IMR-90 (cell line): ENCODE measurements around the gene C2CD4C. TPM values are rescaled to one million over a fixed set of nuclear protein-coding genes. Genes with fewer than 3 reads are reported as not detected.

ENCODE experiments used
- ATAC-seq: fragments of 200-7000 bp; cut with Tn5 transposase; 2 replicates; pipeline ENCODE4 v1.9.1; 2020; ENCODE audit warnings: low read depth, mild to moderate bottlenecking, moderate library complexity
- BruUV-seq: library from RNA; stranded (reverse); fragments of 400-500 nt; replicated peaks from 2 replicates; lab custom pipeline; 2021; lab: Mats Ljungman, UMichigan
- CTCF ChIA-PET: fragments of 300-600 bp; formaldehyde crosslinking; extraction: SDS; loops from one replicate; lab custom pipeline; 2021; ENCODE audit warnings: antibody characterized with exemption; lab: Yijun Ruan, JAX
- POLR2A ChIA-PET: fragments of 300-600 bp; sonication (Branson Sonifier 250); formaldehyde crosslinking; loops from one replicate; lab custom pipeline; 2022; ENCODE audit warnings: antibody characterized with exemption; ENCODE audit not compliant: unreplicated experiment; lab: Charles Lee
- DNase-seq: peaks from one replicate; pipeline ENCODE4 v3.0.0; 2013
- H2AFZ ChIP-seq: replicated peaks from 2 replicates; pipeline ENCODE3; 2013; ENCODE audit warnings: low read length, mild to moderate bottlenecking; ENCODE audit not compliant: poor library complexity
- H2AK5ac ChIP-seq: 2 replicates; pipeline ENCODE4 v1.6.1; 2013; ENCODE audit warnings: low read depth, low read length, inconsistent platforms
- H2AK9ac ChIP-seq: replicated peaks from 2 replicates; pipeline ENCODE3; 2013; ENCODE audit warnings: mild to moderate bottlenecking, low read depth, low read length, moderate library complexity; ENCODE audit not compliant: poor library complexity
- H2BK120ac ChIP-seq: 2 replicates; pipeline ENCODE4 v1.6.1; 2013; ENCODE audit warnings: low read depth, low read length, inconsistent platforms
- H2BK15ac ChIP-seq: 3 replicates; pipeline ENCODE4 v1.6.1; 2013; ENCODE audit warnings: low read depth, low read length, inconsistent platforms
- H2BK20ac ChIP-seq: 2 replicates; pipeline ENCODE4 v1.6.1; 2013; ENCODE audit warnings: low read depth, mild to moderate bottlenecking, inconsistent platforms, low read length, moderate library complexity
- H2BK5ac ChIP-seq: 2 replicates; pipeline ENCODE4 v1.6.1; 2013; ENCODE audit warnings: mild to moderate bottlenecking, low read depth, low read length, inconsistent platforms; ENCODE audit not compliant: poor library complexity, severe bottlenecking
- H3K14ac ChIP-seq: replicated peaks from 2 replicates; pipeline ENCODE4 v1.6.1; 2013; ENCODE audit warnings: low read depth, low read length, inconsistent platforms
- H3K18ac ChIP-seq: 2 replicates; pipeline ENCODE4 v1.6.1; 2013; ENCODE audit warnings: low read depth, low read length, control low read depth
- H3K23ac ChIP-seq: 2 replicates; pipeline ENCODE4 v1.6.1; 2013; ENCODE audit warnings: low read depth, low read length, inconsistent platforms
- H3K27ac ChIP-seq: 2 replicates; pipeline ENCODE4 v1.5.1; 2013; ENCODE audit warnings: mild to moderate bottlenecking, control low read depth, low read length; ENCODE audit not compliant: insufficient read depth
- H3K27me3 ChIP-seq: 2 replicates; pipeline ENCODE4 v1.6.1; 2013; ENCODE audit warnings: low read length; ENCODE audit not compliant: control insufficient read depth, insufficient read depth
- H3K36me3 ChIP-seq: 2 replicates; pipeline ENCODE4 v1.6.1; 2013; ENCODE audit warnings: low read length, mixed read lengths; ENCODE audit not compliant: control insufficient read depth, insufficient read depth
- H3K4ac ChIP-seq: 2 replicates; pipeline ENCODE4 v1.6.1; 2013; ENCODE audit warnings: low read depth, low read length, inconsistent platforms
- H3K4me1 ChIP-seq: 2 replicates; pipeline ENCODE4 v1.6.1; 2013; ENCODE audit warnings: low read length, mixed read lengths; ENCODE audit not compliant: control insufficient read depth, insufficient read depth
- H3K4me2 ChIP-seq: 2 replicates; pipeline ENCODE4 v1.6.1; 2013; ENCODE audit warnings: low read depth, mild to moderate bottlenecking, control low read depth, low read length, moderate library complexity
- H3K4me3 ChIP-seq: 2 replicates; pipeline ENCODE4 v1.5.1; 2013; ENCODE audit warnings: low read depth, mild to moderate bottlenecking, control low read depth, low read length, moderate library complexity; ENCODE audit not compliant: insufficient read depth
- H3K56ac ChIP-seq: 2 replicates; pipeline ENCODE4 v1.6.1; 2013; ENCODE audit warnings: low read length, inconsistent platforms; ENCODE audit not compliant: insufficient read depth; ENCODE audit errors: extremely low read depth
- H3K79me1 ChIP-seq, 2 experiments: 2 replicates each; pipeline ENCODE4 v1.6.1; 2013; ENCODE audit warnings: low read length in 2 of 2, inconsistent platforms in 1 of 2, low read depth in 1 of 2
- H3K9ac ChIP-seq: 2 replicates; pipeline ENCODE4 v1.6.1; 2013; ENCODE audit warnings: low read depth, low read length, control low read depth
- H3K9me1 ChIP-seq: 2 replicates; pipeline ENCODE4 v1.6.1; 2013; ENCODE audit warnings: low read length, inconsistent platforms; ENCODE audit not compliant: insufficient read depth
- H3K9me3 ChIP-seq: 2 replicates; pipeline ENCODE4 v1.6.1; 2013; ENCODE audit warnings: low read length; ENCODE audit not compliant: control insufficient read depth, insufficient read depth
- H4K20me1 ChIP-seq: 2 replicates; pipeline ENCODE4 v1.6.1; 2013; ENCODE audit warnings: low read length, inconsistent platforms; ENCODE audit not compliant: insufficient read depth
- H4K5ac ChIP-seq: 2 replicates; pipeline ENCODE4 v1.6.1; 2013; ENCODE audit warnings: mild to moderate bottlenecking, low read depth, low read length, control low read depth
- H4K8ac ChIP-seq, 2 experiments: 2 replicates each; pipeline ENCODE4 v1.6.1; 2013; ENCODE audit warnings: low read depth in 2 of 2, low read length in 2 of 2, control low read depth in 1 of 2, inconsistent platforms in 1 of 2
- H4K91ac ChIP-seq: 2 replicates; pipeline ENCODE4 v1.6.1; 2013; ENCODE audit warnings: low read depth, low read length, inconsistent platforms; ENCODE audit not compliant: insufficient read depth
- CTCF ChIP-seq: conservative IDR thresholded peaks from 2 replicates; pipeline ENCODE4 v1.5.1; 2012; ENCODE audit warnings: mild to moderate bottlenecking, low read depth, low read length, improper control_type of control experiment
- NFE2L2 ChIP-seq: fragments of 150-350 bp; IDR thresholded peaks from 2 replicates; pipeline ENCODE4 v1.6.1; 2016; ENCODE audit warnings: low read depth, mild to moderate bottlenecking, low read length
- RAD21 ChIP-seq: IDR thresholded peaks from 2 replicates; pipeline ENCODE4 v1.6.1; 2012; ENCODE audit warnings: low read length, improper control_type of control experiment
- WGBS, 2 experiments: methylation state at CpG; one replicate each; pipeline versions ENCODE4 v1.1.5 to v1.1.7; 2013; ENCODE audit warnings: missing lambda C conversion rate in 2 of 2; ENCODE audit not compliant: insufficient read length in 1 of 2; ENCODE audit errors: extremely low coverage in 2 of 2; 5-methylcytosine and 5-hydroxymethylcytosine counted together
- dilution Hi-C: fragments of 300-500 bp; cut with HindIII; formaldehyde crosslinking; loops from one replicate; pipeline ENCODE4 v1.14.3; 2018; ENCODE audit warnings: low sequenced_read_pairs; ENCODE audit not compliant: unreplicated experiment
- in situ Hi-C: fragments of 300-500 bp; cut with MboI; formaldehyde crosslinking; loops from 3 replicates; pipeline ENCODE4 v1.14.3; 2019; ENCODE audit warnings: low sequenced_read_pairs, inconsistent platforms, mixed read lengths
- intact Hi-C: fragments of 100-400 bp; cut with micrococcal nuclease; formaldehyde crosslinking; loops from 2 replicates; pipeline ENCODE4 v1.10.0; 2022
- polyA plus RNA-seq, 3 experiments: library from polyadenylated mRNA; depleted of rRNA; stranded (reverse); fragments of >200 nt; gene quantifications; 2 replicates each; pipeline ENCODE4 v1.2.3, GENCODE V29; 2012; ENCODE audit warnings: low replicate concordance in 1 of 3
- total RNA-seq: library from RNA; depleted of rRNA; stranded (reverse); fragments of >200 nt; gene quantifications from 2 replicates; pipeline ENCODE4 v1.2.3, GENCODE V29; 2012

The C2CD4C gene
- total and polyA plus RNA-seq, 2 of the 4 experiments (the other 2 are of a cell fraction) = under 0.01 to 0.07 TPM

GRCh38 chr19:376111-376470, 32.9 kb downstream of the C2CD4C start:
- Histone ChIP-seq H3K9ac (no peak overlapping the region), H3K4ac (no peak overlapping the region), H3K9me1 (no peaks in the 10 kb centered on the region), H3K27me3 (peaks cover 47% of the 10 kb centered on the region), H3K18ac (no peak overlapping the region), H3K56ac (no peak overlapping the region), H3K4me1 (peaks cover 1% of the 10 kb centered on the region; the same call in 1 of the 2 replicates), H3K79me1 (no peaks in the 10 kb centered on the region), H4K91ac (no peak overlapping the region), H3K9me3 (no peaks in the 10 kb centered on the region), H2BK5ac (no peak overlapping the region), H3K27ac (no peak overlapping the region), H4K20me1 (no peaks in the 10 kb centered on the region), H2AFZ (no peak overlapping the region), H3K4me2 (no peak overlapping the region), H3K14ac (no peak overlapping the region), H2BK120ac (no peak overlapping the region), H2BK15ac (no peak overlapping the region), H3K36me3 (no peaks in the 10 kb centered on the region), H2AK9ac (no peak overlapping the region), H4K5ac (no peak overlapping the region), H3K4me3 (no peak overlapping the region), H2BK20ac (no peak overlapping the region), H3K23ac (no peak overlapping the region), H2AK5ac (no peak overlapping the region), H4K8ac (no peak overlapping the region)
- ATAC-seq (no peak), DNase-seq (no peak)
- ChIA-PET CTCF (no interaction called here), POLR2A (no interaction called here)
- intact Hi-C loops (no loop called here), in situ Hi-C loops (no loop called here), dilution Hi-C loops (no loop called here)
- 75% methylated on average over 2 of the region's 8 CpGs; no CpG with 5 or more reads in 1 of the 2 experiments for WGBS, 2 experiments
- TF ChIP-seq NFE2L2 (no peak), RAD21 (no peak), CTCF (no peak)
- BruUV-seq = no TSS peak
